ENCODE data around the gene CCDC97. TPM values are rescaled to one million over a fixed set of nuclear protein-coding genes. Genes with fewer than 3 reads are reported as not detected.

The CCDC97 gene
- total RNA-seq, 1 experiment from 2014 or later: 25.5 TPM

DNA sequence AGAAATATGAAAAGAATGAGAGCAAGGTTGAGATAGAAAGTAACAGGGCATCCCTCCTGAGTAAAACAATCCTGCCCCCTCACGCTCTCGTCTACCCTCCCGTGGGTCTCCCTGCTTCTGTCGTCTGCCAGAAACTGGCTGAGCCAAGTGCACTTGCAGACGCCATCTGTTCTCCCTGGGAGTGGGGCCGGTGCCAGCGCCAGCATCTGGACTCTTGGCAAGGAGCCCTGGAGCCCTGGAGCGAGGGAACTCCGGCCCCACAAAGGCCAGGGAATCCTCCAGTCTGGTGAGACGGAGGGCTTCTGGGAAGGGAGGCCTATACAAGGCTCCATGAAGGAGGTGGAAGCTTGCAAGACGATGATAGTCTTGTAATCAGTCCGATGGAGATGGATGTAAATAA lies 64.0 kb downstream of the CCDC97 start:
- ATAC-seq (0 out of 2 replicates have a peak, but pooled peaks have one; percentile 26), DNase-seq (ENCODE audit: low read depth, low spot score) (no peak)
- ChIA-PET CTCF (no interaction called here), POLR2A (no interaction called here)
- in situ Hi-C loops (cut with HindIII; ENCODE audit: low pct_unique_long_range_greater_than_20kb, low sequenced_read_pairs) (no loop called here), intact Hi-C loops (cut with micrococcal nuclease; ENCODE audit: unreplicated experiment) (no loop called here)
- no peaks in the 10 kb centered on the region for H3K9me3 ChIP-seq (ENCODE audit: control insufficient read depth, insufficient read depth, low read depth, low read length)
- H3K4me1 ChIP-seq (ENCODE audit: control insufficient read depth, insufficient read depth, low read length): peaks cover 4% of the 10 kb centered on the region; the same call in 1 of the 2 replicates
- H3K27ac ChIP-seq (ENCODE audit: low read length): no peak overlapping the region
- H3K27me3 ChIP-seq (ENCODE audit: control insufficient read depth, insufficient read depth, low read length): no peaks in the 10 kb centered on the region
- BruUV-seq (replicated peaks): TSS peak; percentile 39
- no peaks in the 10 kb centered on the region for H3K36me3 ChIP-seq (ENCODE audit: control insufficient read depth, insufficient read depth, low read length)
- H3K4me3 ChIP-seq (ENCODE audit: low read depth in 2 of 2, low read length in 2 of 2): no peak overlapping the region
- TF ChIP-seq REST (IDR thresholded peaks at IDR 0.05; ENCODE audit: insufficient read depth in 1 of 2, low read depth in 2 of 2, low read length in 1 of 2) (no peak), SIN3A (IDR thresholded peaks at IDR 0.05; ENCODE audit: borderline replicate concordance, insufficient read depth, low read depth, low read length) (no peak), POLR2AphosphoS5 (IDR thresholded peaks at IDR 0.05; ENCODE audit: low read depth, low read length) (no peak), TCF7L2 (IDR thresholded peaks at IDR 0.05; ENCODE audit: low read depth, low read length) (no peak)
- TF ChIP-seq, protein P1, sequence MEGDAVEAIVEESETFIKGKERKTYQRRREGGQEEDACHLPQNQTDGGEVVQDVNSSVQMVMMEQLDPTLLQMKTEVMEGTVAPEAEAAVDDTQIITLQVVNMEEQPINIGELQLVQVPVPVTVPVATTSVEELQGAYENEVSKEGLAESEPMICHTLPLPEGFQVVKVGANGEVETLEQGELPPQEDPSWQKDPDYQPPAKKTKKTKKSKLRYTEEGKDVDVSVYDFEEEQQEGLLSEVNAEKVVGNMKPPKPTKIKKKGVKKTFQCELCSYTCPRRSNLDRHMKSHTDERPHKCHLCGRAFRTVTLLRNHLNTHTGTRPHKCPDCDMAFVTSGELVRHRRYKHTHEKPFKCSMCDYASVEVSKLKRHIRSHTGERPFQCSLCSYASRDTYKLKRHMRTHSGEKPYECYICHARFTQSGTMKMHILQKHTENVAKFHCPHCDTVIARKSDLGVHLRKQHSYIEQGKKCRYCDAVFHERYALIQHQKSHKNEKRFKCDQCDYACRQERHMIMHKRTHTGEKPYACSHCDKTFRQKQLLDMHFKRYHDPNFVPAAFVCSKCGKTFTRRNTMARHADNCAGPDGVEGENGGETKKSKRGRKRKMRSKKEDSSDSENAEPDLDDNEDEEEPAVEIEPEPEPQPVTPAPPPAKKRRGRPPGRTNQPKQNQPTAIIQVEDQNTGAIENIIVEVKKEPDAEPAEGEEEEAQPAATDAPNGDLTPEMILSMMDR (IDR thresholded peaks at IDR 0.05): no peak

Other genes starting within 250 kb of the CCDC97 start
- gene CYP2A13, start 221.7 kb upstream of the CCDC97 start, total RNA-seq (2021; ENCODE audit: unreplicated experiment): not detected
- not detected for gene CYP2F1, start 195.7 kb upstream of the CCDC97 start, total RNA-seq (2021; ENCODE audit: unreplicated experiment)
- 8.5 TPM for gene CYP2S1, start 117.0 kb upstream of the CCDC97 start, total RNA-seq (2021; ENCODE audit: unreplicated experiment)
- 128 TPM for gene AXL, start 90.9 kb upstream of the CCDC97 start, total RNA-seq (2021; ENCODE audit: unreplicated experiment)
- gene HNRNPUL1, start 45.8 kb upstream of the CCDC97 start, total RNA-seq (2021; ENCODE audit: unreplicated experiment): 183 TPM
- 42.6 TPM for gene TGFB1, start 43.8 kb downstream of the CCDC97 start, total RNA-seq (2021; ENCODE audit: unreplicated experiment)
- 7.1 TPM for gene B9D2, start 54.0 kb downstream of the CCDC97 start, total RNA-seq (2021; ENCODE audit: unreplicated experiment)
- gene TMEM91, start 66.4 kb downstream of the CCDC97 start, total RNA-seq (2021; ENCODE audit: unreplicated experiment): 4.4 TPM
- gene EXOSC5, start 87.2 kb downstream of the CCDC97 start, total RNA-seq (2021; ENCODE audit: unreplicated experiment): 25.2 TPM
- gene BCKDHA, start 87.6 kb downstream of the CCDC97 start, total RNA-seq (2021; ENCODE audit: unreplicated experiment): 11.2 TPM
- 0.10 TPM for gene B3GNT8, start 117.2 kb downstream of the CCDC97 start, total RNA-seq (2021; ENCODE audit: unreplicated experiment)
- gene DMAC2, start 129.7 kb downstream of the CCDC97 start, total RNA-seq (2021; ENCODE audit: unreplicated experiment): 37.5 TPM
- gene ERICH4, start 133.0 kb downstream of the CCDC97 start, total RNA-seq (2021; ENCODE audit: unreplicated experiment): not detected